Ecto neural progenitor cell (in vitro differentiated cells): ENCODE measurements around the gene PDE11A.
"Not testable (repeated sequence)": the region's sequence is repeated elsewhere in the genome, so short reads cannot be mapped to it uniquely, and the experiment has no call there.

ENCODE experiments used
- DNase-seq: peaks from one replicate; pipeline ENCODE4 v3.0.0-alpha.2; 2018; ENCODE audit warnings: low spot score

PDE11A gene

DNA sequence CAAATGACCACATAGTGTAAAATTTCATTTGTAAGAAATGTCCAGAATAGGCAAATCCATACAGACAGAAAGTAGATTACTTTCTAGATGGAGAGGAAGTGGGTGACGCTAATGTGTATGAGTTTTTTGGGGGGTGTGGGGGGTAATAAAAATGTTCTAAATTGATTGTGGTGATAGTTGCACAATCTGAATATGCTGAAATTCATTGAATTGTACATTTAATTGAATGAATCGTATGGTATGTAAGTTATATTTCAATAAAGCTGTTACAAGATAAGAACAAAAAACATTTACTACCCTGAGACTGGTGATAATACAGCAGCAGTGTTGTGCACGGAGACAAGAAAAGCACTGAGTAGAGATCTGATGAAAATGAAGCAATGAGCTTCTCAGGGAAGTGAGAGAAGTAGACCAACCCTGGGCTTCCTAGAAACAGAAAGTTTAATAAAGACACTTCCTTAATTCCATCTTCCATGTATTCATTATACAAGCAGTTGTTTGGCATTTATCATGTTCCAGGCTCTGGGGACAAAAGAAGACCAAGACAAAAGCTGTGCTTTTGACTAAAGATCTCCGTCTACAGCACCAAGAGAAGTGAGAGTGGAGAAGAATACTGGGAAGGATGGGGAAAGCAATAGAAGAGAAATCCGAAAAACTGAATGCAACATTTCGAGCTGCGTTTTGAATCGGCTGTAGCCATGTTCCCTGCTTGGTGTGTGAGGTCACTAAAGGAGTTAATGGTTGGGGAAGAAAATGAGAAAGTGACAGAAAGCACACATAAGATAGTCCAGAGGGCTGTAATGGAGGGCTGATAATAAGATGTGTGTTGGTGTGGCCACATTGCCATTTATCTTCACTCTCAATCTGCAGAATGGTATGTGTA lies 1.8 kb upstream of the PDE11A start:
- DNase-seq: no peak

DNA sequence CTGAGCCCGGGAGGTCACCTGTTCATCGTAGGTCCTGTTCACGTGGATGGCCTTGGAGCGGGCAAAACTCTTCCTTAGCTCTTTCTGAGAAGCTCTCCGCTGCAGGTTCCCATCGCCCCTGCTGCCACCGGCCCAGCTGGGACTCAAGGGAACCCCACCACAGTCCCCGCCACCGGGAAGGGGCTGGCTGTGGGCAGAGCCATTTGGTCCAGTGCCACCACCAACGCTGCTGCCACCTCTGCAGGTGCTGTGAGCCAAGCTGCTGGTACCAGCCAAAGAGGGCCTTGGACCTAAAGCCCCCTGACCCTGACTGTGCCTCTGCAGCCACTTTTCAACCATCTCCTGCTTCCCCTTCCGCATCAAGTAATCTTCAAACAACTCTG lies 586 bp downstream of the PDE11A start:
- no peak for DNase-seq

DNA sequence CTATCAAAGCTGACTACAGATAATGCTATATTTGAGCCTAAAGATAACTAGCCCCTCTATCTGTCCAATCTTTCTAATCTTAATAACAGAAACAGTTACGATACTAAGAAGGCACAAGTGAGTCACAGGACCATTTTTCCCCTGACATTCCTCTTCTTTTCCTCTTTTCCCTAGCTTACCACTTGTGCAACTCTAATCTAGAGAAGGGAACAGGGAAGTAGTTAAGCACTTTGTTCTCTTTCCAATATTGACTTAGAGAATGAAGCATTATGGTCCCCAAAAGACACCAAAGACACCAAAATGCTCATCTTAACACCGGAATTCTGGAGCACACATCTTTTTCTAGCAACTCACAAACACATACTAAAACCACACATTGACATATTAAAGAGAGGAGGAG lies 1.8 kb downstream of the PDE11A start:
- DNase-seq: no peak

DNA sequence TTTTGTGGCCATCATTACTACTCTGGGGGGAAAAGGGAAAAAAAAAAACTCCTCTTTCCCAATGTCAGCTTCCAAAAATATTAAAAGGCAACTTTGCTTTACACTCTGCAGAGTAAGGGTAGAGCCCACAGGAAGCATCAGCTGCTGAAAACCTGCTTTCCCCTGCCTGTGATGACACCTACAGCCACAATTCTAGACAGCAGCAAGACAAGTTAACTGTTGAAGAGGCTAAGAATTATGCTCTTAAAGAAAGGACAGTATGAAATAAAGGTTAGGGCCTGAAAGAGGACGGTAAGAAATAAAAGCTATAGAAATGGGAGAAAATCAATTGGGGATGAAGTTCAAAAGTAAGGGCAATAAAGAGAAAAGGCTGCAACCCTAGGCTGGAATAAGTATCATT lies 3.0 kb downstream of the PDE11A start:
- DNase-seq: no peak

DNA sequence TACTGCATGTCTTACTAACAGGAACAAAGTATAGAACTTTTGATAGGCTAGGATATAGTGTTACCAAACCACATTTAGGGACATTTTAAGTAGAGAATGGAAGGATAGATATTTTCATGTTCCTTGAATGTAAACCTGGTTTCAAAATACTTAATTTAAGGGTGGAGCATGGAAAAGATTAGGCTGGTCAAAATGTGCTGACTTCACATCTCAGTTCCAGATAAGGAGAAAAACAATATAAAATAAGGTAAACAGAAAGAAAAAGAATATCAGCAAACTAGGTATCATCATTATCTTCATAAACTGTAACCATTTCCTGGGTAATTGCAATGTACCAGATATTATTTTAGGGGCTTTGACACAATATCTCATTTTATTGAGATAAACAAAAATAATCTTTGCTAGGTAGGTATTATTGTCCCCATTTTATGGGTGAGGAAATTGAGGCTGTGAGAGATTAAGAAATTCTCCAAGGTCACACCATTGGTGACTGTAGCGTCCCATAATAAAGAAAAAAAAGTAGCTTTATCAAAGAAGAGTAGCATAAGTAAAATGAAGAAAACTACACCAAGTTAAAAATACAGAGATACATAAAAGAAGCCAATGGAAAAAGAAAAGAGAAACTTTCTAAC lies 3.6 kb downstream of the PDE11A start:
- DNase-seq: no peak

DNA sequence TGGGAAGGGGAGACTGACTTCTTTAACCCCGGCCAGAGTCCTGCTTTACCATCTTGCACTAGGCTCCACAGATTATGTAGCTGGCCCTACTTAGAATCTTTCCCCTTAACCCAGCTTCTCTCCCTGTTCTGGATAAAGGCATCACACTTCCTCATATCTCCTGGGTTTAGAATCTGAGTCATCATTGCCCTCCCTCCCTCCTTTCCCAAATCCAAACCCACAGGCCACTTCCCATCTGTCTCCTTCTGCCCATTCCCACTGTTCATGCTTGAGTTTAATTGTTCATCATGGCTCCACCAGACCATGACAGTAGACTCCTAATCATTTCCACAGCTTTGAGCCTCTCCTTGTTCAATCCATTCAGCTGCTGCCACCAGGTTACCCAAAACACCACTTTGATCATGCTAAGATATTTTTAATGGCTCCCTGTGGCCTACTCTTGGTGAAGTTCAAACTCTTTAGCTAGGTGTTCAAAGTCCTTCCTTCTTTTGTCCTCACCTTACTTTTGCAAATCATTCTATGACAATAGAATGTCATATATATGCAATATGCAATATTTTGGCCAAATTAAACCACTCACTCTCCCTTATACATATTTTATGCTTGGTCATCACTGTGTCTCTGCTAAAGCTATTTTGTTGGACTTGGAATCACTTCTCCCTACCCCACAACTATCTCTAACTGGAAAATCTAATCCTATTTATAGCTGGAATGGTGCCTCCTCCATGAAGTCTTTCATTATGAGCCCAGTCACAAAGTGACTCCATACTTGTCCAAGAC lies 5.5 kb downstream of the PDE11A start:
- no peak for DNase-seq

DNA sequence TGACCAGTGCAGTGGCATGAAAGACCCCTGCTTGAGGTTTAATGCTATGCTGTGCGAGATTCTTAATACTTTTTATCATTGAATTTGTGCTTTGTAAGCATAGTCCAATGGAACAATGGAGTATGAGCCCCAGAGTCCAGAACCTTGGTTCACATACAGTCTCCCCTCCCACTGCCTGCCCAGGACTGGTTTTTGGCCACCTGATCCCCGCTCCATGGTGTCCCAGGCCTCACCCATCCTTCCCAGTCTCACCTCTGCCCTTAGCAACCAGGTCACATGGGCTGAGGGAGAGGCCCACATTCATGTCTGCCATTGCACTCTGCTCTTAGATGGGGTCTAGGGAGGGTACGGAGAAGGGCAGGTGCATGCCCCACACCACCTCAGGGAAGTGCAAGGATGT lies 6.3 kb downstream of the PDE11A start:
- no peak for DNase-seq

DNA sequence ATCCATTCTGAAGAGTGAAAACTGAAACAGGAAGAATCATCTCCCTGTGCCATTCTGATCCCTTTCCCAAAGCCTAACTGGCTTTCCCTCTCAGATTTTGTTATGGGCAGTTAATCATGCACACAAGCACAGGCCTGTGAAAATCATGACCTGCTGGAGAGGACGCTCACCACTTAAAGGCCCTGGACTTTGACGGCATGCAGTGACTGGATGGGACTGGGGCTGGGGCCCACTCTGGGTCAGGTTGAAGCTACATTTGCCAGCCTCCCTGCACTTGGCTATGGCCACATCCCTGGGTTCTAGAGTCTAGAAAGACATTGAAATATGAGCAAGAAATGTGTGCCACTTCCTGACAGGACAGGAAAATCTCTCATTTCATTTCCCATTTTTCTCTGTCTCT lies 12.9 kb downstream of the PDE11A start:
- DNase-seq: no peak

DNA sequence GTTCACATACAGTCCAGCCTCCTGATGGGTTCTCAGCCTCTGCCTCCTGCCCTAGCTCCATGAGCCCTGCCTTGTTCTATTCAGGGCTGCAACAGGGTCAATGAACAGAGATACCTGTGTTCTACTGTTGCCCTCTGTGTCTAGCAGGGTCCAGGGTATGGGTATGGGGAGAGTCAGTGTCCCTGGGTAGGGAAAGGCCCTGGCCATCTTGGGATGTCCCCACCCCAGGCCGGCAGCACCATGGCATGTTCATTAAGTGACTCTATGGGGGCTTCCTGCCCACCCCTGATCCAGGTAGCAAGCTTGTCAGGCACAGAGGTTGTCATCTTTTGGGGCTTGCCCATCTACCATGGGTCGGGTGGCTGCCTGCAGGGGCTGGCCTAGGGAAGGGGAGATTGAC lies 13.5 kb downstream of the PDE11A start:
- no peak for DNase-seq

DNA sequence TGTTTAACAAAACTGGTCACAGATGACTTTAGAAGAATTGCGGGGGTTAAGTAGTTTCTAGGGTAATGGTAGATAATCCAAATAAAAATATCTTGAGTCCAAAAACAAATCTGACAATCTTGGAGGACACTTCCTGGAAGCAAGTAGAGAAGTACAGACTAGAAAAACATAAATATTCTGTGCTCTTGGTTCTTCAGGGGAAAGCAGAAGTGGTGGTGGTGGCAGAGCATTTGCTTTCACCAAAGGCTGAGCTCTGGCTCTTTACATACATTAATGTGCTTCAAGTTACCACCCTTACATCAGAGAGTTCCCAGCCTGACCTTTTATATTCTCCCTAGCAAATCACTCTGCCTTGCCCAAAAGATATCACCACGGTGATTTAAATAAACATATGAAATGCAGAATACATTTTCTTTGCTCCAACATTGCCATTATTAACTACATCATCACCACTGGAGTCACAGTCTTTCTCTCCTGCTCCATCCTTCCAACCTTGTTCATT lies 15.3 kb downstream of the PDE11A start:
- no peak for DNase-seq

DNA sequence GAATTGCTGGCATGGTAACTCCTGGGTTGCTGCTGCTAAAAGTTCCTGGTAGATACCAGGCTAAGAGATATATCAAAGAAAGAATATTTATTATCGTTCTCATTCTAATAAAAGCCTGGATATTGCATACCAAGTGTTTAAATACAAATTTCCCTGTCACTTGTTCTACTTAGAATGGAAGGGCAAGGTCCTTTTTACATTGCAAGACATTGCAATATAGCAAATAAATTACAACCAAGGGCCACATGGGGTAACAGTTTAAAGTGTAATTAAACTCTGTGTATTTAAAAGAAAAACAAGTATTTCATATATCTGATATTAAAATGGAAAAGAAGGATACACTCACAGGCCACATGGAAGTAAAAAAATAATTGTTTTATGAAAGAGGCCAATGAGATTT lies 16.2 kb downstream of the PDE11A start:
- DNase-seq: no peak

DNA sequence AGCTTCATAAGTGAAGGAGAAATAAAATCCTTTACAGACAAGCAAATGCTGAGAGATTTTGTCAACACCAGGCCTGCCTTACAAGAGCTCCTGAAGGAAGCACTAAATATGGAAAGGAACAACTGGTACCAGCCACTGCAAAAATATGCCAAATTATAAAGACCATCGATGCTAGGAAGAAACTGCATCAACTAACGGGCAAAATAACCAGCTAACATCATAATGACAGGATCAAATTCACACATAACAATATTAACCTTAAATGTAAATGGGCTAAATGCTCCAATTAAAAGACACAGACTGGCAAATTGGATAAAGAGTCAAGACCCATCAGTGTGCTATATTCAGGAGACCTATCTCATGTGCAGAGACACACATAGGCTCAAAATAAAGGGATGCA lies 21.3 kb downstream of the PDE11A start:
- not testable (repeated sequence) for DNase-seq

DNA sequence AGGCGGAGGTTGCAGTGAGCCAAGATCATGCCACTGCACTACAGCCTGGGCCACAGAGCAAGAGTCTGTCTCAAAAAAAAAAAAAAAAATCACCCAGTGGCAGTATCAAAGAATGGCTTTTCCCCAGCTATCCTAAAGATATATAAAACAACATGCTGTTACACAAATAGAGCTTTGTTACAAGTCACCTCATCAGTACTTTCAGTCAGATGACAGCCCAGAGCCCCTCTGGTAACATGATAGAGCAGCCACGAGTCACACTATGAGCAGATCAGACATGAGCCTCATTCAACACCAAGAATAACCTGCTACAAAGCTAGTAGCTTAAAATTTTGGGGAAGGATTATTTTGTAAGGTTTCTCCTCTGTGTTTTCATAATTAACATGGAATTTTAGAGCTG lies 25.2 kb downstream of the PDE11A start:
- no peak for DNase-seq

DNA sequence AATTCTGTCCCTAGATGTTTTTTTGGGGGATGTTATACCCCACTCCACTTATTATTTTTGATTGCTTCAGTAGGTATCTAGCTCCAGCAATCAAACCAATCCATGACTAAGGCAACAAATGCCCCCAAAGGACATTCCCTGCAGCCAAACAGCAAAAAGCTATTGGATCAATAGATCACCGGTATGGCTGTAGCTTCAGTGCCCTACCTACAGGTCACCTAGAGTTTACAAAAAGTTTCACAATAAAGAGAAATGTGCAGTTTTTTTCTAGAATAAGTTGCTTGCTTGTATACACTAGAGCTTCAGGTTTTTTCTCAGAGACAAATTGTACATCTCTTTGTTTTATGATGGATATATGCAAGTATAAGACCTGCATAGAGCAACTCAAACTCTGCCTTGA lies 27.7 kb downstream of the PDE11A start:
- DNase-seq: no peak

DNA sequence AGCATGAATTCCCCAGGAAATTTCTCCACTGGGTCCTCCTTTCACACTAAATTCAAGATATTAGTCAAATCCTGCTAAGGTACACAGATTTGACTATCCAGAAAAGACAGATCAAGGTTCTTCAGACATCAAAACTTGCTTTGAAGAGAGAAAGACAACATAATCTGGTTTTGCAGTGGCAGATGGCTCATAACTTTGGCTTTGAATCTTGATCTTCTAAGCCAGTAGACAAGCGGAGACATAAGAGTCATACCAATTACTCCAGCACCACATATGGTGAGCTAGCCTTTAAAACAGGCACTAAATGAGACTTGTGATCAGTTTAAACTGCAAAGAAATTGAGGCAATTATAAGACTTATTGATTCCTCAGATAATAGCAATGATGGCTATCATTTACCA lies 29.3 kb downstream of the PDE11A start:
- no peak for DNase-seq

DNA sequence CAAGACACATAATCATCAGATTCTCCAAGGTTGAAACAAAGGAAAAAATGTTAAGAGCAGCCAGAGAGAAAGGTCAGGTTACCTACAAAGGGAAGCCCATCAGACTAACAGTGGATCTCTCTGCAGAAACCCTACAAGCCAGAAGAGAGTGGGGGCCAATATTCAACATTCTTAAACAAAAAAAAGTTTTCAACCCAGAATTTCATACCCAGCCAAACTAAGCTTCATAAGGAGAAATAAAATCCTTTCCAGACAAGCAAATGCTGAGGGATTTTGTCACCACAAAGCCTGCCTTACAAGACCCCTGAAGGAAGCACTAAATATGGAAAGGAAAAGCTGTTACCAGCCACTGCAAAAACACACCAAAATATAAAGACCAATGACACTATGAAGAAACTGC lies 39.0 kb downstream of the PDE11A start:
- DNase-seq: not testable (repeated sequence)

DNA sequence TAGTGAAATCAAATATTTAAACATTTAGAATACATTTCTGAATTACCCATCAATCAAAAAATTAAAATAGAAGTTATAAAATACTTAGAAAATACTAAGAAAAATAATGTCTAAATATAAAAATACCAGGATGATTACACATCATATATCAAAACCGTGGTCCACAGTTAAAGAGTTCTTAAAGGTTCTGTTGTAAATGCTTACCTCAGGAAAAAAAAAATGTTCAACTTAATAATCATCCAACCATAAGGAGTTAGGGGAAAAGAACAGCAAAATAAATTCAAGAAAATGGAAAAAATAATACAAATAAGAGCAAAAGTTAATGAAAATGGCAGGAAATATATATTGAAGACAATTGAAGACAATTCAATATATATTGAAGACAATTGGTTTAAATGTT lies 43.2 kb downstream of the PDE11A start:
- DNase-seq: no peak

DNA sequence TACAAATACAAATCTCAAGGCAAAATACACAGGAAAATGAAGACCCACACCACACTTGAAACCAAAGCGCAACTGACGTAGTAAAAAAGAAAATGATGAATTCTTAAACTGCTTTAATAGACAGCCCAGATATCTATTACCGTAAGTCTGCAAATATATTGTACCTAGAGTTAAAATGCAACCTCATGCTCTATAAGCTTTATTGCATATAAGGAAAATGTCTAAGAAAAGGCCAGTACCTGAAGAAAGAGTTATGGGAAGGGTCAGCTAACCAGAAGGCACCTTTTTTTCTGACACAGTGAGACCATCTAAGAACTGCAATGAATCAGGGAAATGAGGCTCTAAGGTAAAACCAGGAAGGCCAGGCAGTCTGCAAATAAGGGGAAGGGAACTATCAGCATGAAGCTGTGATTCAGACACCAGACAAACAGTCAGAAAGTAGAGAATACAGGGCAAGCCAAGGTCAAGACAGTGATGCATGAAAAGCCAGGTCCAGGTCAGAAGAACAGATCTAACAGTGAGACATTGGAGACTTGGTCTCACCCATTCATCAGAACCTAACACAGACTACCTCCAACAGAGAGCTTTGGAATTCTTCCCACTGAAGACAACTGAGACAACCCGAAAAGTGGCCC lies 46.9 kb downstream of the PDE11A start:
- DNase-seq: no peak

DNA sequence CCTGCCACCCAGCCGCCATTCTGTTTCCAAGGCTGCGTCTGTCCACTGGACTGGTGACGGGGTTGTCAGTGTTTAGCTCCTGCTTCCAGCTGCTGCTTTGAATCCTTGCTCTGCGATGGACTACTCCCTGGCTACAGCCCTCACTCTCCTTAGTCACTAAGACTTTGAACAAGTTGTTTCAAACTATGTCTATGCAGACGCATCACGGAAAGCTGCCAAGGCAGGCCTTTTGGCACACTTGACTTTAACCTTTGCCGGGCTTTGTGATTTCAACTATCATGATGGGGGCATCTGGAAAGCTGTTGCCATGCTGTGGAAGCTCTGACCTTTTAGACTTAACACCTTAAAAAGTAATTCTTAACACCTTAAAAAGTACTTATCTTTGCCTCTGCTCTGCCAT lies 54.4 kb downstream of the PDE11A start:
- no peak for DNase-seq

DNA sequence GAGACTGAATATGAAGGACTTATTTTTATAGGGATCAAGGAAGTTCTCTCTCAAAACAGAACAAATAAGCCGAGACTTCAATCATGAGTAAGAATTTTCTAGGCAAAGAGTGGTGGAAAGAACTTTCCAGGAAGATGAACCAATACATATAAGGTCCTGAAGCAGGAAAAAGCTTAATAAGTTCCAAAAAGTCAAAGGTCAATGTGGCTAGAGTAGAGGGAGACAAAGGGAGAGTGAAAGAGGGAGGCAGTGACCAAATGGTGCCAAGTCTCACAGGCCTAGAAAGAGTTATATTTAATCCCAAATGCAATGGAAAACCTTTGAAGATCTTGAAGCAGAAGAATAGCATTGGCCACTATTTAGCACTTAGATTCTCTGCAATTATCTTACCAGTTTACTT lies 56.0 kb downstream of the PDE11A start:
- DNase-seq: no peak

DNA sequence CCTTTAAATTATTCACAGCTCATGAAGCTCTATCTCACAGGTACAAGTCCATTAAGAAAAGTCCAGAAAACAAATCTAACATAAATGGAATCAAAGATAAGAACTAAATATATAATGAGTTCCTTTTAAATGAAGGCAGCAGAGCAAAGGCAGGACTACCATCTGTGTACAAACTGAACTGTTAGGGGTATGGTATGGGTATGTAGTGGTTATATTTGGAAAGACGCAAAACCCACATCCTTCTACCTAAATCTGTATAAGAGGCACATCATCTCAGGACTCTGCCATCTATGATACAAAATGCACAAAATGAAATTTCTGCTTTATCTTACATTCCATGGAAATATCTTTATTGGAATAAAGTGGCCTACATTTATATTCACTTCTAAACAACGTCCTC lies 59.9 kb downstream of the PDE11A start:
- no peak for DNase-seq

DNA sequence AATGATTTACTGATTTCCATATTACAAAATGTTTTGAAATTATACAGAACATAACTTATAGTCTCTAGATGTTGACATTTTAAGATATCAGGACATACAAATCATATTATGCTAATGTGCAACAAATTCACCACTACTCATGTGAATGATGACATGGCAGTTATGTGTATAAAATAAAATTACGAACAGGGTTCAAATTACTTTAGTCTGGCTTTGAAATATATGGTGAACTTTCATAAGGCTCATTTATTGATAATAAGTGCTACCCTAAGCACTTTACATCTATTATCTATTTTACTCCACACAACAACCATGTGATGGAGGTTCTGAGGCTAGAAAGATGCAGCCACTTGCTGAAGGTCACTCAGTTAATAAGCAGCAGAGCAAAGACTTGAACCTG lies 62.8 kb downstream of the PDE11A start:
- no peak for DNase-seq
